HEK293 (cell line): ENCODE measurements around the gene DVL1.

Experiments used
- CTCF ChIA-PET: fragments of 350-600 bp; formaldehyde crosslinking; extraction: SDS; loops from one replicate; lab custom pipeline; 2021; ENCODE audit warnings: antibody characterized with exemption; lab: Yijun Ruan, JAX
- POLR2A ChIA-PET: fragments of 300-600 bp; formaldehyde crosslinking; extraction: SDS; loops from one replicate; lab custom pipeline; 2020; ENCODE audit warnings: antibody characterized with exemption, inconsistent platforms; lab: Yijun Ruan, JAX
- H3K27ac ChIP-seq: fragments of 200-500 bp; sonication (Bioruptor generic); 2 replicates; pipeline ENCODE4 v1.5.1; 2014; ENCODE audit warnings: low read depth, low read length, control low read depth, inconsistent platforms; ENCODE audit errors: extremely low read depth
- H3K36me3 ChIP-seq, 2 experiments: fragments of 200-500 bp in 1 of 2; sonication (Bioruptor generic) in 1 of 2; 1 replicate in 1 of 2; 2 replicates in 1 of 2; pipeline ENCODE4 v1.5.1; 2014 to 2017; ENCODE audit warnings: inconsistent platforms in 2 of 2, low read length in 2 of 2; ENCODE audit not compliant: control insufficient read depth in 2 of 2, insufficient read depth in 1 of 2
- H3K4me1 ChIP-seq: fragments of 200-500 bp; sonication (Bioruptor generic); 2 replicates; pipeline ENCODE4 v1.5.1; 2014; ENCODE audit warnings: mild to moderate bottlenecking, low read length, inconsistent platforms; ENCODE audit not compliant: control insufficient read depth, insufficient read depth
- H3K4me3 ChIP-seq: 2 replicates; pipeline ENCODE4 v1.5.1; 2011; ENCODE audit warnings: low read depth, mild to moderate bottlenecking, control low read depth, low read length, moderate library complexity
- H3K9me3 ChIP-seq: fragments of 200-500 bp; sonication (Bioruptor generic); 2 replicates; pipeline ENCODE4 v1.5.1; 2014; ENCODE audit warnings: low read depth, low read length, inconsistent platforms; ENCODE audit not compliant: control insufficient read depth, insufficient read depth
- GLIS1 ChIP-seq: fragments of 450-650 bp; formaldehyde crosslinking; IDR thresholded peaks from 2 replicates; pipeline ENCODE4 v1.5.1; 2016; ENCODE audit warnings: missing biosample characterization, missing genetic modification characterization
- KLF1 ChIP-seq: fragments of 450-650 bp; formaldehyde crosslinking; IDR thresholded peaks from 2 replicates; pipeline ENCODE4 v1.5.1; 2016; ENCODE audit warnings: missing biosample characterization, missing genetic modification characterization
- KLF8 ChIP-seq: fragments of 450-650 bp; formaldehyde crosslinking; IDR thresholded peaks from 2 replicates; pipeline ENCODE4 v1.5.1; 2016; ENCODE audit warnings: missing biosample characterization, missing genetic modification characterization
- KLF9 ChIP-seq: fragments of 450-650 bp; formaldehyde crosslinking; IDR thresholded peaks from 2 replicates; pipeline ENCODE4 v1.5.1; 2016; ENCODE audit warnings: missing biosample characterization, missing genetic modification characterization, low read depth
- ZNF169 ChIP-seq: fragments of 450-650 bp; formaldehyde crosslinking; IDR thresholded peaks from 2 replicates; pipeline ENCODE4 v1.5.1; 2016; ENCODE audit warnings: missing biosample characterization, missing genetic modification characterization
- ZNF2 ChIP-seq: fragments of 450-650 bp; formaldehyde crosslinking; IDR thresholded peaks from 2 replicates; pipeline ENCODE4 v1.5.1; 2016; ENCODE audit warnings: missing biosample characterization, missing genetic modification characterization
- ZNF214 ChIP-seq: fragments of 450-650 bp; formaldehyde crosslinking; IDR thresholded peaks from 2 replicates; pipeline ENCODE4 v1.5.1; 2017; ENCODE audit warnings: missing biosample characterization, mild to moderate bottlenecking, missing genetic modification characterization, borderline replicate concordance
- ZNF544 ChIP-seq: fragments of 450-650 bp; formaldehyde crosslinking; IDR thresholded peaks from 2 replicates; pipeline ENCODE4 v1.5.0; 2017; ENCODE audit warnings: missing biosample characterization, missing genetic modification characterization
- ZNF571 ChIP-seq: fragments of 450-650 bp; formaldehyde crosslinking; IDR thresholded peaks from 2 replicates; pipeline ENCODE4 v1.5.0; 2017; ENCODE audit warnings: missing biosample characterization, missing genetic modification characterization
- ZNF701 ChIP-seq: fragments of 450-650 bp; formaldehyde crosslinking; IDR thresholded peaks from 2 replicates; pipeline ENCODE4 v1.5.1; 2016; ENCODE audit warnings: missing biosample characterization, missing genetic modification characterization
- TF ChIP-seq, protein P1 (sequence below): fragments of 450-650 bp; formaldehyde crosslinking; IDR thresholded peaks from 2 replicates; pipeline ENCODE4 v1.5.1; 2016; ENCODE audit warnings: missing biosample characterization, missing genetic modification characterization
- TF ChIP-seq, protein P2 (sequence below): fragments of 450-650 bp; formaldehyde crosslinking; IDR thresholded peaks from 2 replicates; pipeline ENCODE4 v1.5.1; 2017; ENCODE audit warnings: missing biosample characterization, missing genetic modification characterization
- TF ChIP-seq, protein P3 (sequence below): fragments of 450-650 bp; formaldehyde crosslinking; IDR thresholded peaks from 2 replicates; pipeline ENCODE4 v1.5.1; 2016; ENCODE audit warnings: missing biosample characterization, missing genetic modification characterization
- TF ChIP-seq, protein P4 (sequence below): fragments of 450-650 bp; formaldehyde crosslinking; IDR thresholded peaks from 2 replicates; pipeline ENCODE4 v1.5.1; 2016; ENCODE audit warnings: missing biosample characterization, missing genetic modification characterization

The DVL1 gene

DNA sequence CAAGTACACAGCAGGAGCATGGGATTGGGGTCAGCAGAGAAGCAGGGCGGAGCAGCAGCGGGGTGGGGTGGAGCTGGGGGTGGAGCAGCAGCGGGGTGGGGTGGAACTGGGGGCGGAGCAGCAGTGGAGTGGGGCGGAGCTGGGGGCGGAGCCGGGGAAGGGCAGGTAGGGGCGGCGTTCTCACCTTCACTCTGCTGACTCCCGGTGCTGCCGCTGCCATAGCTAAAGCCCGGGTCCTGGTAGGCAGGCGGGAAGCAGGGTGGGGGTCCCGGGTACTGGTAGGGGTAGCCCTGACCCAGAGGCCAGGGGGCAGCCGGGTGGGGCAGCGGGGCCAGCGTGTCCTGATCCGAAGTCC, 11.4 kb downstream of the DVL1 start (continued):
- TF ChIP-seq, protein P1, sequence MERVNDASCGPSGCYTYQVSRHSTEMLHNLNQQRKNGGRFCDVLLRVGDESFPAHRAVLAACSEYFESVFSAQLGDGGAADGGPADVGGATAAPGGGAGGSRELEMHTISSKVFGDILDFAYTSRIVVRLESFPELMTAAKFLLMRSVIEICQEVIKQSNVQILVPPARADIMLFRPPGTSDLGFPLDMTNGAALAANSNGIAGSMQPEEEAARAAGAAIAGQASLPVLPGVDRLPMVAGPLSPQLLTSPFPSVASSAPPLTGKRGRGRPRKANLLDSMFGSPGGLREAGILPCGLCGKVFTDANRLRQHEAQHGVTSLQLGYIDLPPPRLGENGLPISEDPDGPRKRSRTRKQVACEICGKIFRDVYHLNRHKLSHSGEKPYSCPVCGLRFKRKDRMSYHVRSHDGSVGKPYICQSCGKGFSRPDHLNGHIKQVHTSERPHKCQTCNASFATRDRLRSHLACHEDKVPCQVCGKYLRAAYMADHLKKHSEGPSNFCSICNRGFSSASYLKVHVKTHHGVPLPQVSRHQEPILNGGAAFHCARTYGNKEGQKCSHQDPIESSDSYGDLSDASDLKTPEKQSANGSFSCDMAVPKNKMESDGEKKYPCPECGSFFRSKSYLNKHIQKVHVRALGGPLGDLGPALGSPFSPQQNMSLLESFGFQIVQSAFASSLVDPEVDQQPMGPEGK, result 0 out of 2 replicates have a peak, but pooled peaks have one; percentile 20
- TF ChIP-seq KLF8 (tag by site-specific recombination) (peak; percentile 79), ZNF214 (tag by site-specific recombination) (no peak), ZNF544 (tag by site-specific recombination) (no peak), KLF9 (0 out of 2 replicates have a peak, but pooled peaks have one; percentile 19)
- TF ChIP-seq, all 188 proteins: peak for 5

DNA sequence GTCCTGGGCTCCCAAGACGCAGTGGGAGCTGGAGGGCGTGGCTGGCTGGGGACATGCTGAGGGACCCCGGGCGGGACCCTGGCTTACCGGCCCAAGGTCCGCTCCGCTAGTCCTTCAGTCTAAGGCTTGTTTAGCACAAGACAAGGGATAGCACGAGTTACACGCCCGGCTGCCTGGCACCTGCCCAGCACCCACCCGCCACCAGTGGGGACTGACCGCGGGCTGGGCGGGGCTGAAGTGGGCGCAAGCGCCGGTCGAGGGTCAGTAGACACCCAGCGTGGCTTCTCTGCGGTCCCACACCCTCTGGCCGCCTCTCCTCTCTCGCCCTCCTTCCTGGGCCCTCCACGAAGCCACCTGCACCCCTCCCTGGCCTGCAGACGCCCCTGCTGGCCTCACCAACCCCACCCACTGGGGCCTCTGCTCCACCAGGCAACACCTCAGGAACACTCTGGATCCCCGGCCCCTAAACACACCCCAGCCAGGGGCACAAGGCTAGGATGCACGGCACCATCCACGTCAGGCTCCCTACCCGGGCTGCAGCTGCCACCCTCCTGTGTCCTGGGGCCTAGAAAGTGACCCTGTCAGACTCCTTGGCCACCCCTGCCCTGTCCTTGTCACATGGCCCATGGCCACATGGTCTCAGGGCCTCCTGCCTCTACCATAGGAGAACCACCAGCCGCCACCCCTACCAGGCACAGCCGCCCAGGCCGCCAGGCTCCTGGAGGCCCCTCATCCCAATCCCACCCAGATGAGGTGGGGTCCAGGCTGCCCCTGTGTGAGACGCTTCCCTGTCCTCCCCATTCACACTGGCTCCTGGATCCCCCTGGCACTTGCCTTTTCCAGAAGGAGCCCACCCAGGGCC, 12.1 kb downstream of the DVL1 start:
- Histone ChIP-seq H3K4me1 (no peaks in the 10 kb centered on the region), H3K36me3 (peaks cover 0 to 79% of the 10 kb centered on the region in 2 experiments; a peak in 2 of 3 replicates), H3K4me3 (no peak overlapping the region), H3K9me3 (no peaks in the 10 kb centered on the region), H3K27ac (no peak overlapping the region)
- ChIA-PET POLR2A (interaction anchor here (0.9 to 2.4 kb wide), 4 partner anchors 9 to 25 kb away, joined by 3 to 7 read pairs (median 4); no protein-coding TSS in a partner anchor), CTCF (interaction anchor here (0.6 kb wide), 1 partner anchor 277 kb away, joined by 3 read pairs; no protein-coding TSS in a partner anchor)
- TF ChIP-seq, protein P2, sequence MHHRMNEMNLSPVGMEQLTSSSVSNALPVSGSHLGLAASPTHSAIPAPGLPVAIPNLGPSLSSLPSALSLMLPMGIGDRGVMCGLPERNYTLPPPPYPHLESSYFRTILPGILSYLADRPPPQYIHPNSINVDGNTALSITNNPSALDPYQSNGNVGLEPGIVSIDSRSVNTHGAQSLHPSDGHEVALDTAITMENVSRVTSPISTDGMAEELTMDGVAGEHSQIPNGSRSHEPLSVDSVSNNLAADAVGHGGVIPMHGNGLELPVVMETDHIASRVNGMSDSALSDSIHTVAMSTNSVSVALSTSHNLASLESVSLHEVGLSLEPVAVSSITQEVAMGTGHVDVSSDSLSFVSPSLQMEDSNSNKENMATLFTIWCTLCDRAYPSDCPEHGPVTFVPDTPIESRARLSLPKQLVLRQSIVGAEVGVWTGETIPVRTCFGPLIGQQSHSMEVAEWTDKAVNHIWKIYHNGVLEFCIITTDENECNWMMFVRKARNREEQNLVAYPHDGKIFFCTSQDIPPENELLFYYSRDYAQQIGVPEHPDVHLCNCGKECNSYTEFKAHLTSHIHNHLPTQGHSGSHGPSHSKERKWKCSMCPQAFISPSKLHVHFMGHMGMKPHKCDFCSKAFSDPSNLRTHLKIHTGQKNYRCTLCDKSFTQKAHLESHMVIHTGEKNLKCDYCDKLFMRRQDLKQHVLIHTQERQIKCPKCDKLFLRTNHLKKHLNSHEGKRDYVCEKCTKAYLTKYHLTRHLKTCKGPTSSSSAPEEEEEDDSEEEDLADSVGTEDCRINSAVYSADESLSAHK, result no peak
- TF ChIP-seq GLIS1 (tag by site-specific recombination) (peak; percentile 57), ZNF169 (no peak), KLF9 (0 out of 2 replicates have a peak, but pooled peaks have one; percentile 25), KLF1 (peak; percentile 63)
- TF ChIP-seq, protein P3, sequence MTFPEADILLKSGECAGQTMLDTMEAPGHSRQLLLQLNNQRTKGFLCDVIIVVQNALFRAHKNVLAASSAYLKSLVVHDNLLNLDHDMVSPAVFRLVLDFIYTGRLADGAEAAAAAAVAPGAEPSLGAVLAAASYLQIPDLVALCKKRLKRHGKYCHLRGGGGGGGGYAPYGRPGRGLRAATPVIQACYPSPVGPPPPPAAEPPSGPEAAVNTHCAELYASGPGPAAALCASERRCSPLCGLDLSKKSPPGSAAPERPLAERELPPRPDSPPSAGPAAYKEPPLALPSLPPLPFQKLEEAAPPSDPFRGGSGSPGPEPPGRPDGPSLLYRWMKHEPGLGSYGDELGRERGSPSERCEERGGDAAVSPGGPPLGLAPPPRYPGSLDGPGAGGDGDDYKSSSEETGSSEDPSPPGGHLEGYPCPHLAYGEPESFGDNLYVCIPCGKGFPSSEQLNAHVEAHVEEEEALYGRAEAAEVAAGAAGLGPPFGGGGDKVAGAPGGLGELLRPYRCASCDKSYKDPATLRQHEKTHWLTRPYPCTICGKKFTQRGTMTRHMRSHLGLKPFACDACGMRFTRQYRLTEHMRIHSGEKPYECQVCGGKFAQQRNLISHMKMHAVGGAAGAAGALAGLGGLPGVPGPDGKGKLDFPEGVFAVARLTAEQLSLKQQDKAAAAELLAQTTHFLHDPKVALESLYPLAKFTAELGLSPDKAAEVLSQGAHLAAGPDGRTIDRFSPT (tag by site-specific recombination), result peak; percentile 16; the same call in 1 of the 2 replicates

DNA sequence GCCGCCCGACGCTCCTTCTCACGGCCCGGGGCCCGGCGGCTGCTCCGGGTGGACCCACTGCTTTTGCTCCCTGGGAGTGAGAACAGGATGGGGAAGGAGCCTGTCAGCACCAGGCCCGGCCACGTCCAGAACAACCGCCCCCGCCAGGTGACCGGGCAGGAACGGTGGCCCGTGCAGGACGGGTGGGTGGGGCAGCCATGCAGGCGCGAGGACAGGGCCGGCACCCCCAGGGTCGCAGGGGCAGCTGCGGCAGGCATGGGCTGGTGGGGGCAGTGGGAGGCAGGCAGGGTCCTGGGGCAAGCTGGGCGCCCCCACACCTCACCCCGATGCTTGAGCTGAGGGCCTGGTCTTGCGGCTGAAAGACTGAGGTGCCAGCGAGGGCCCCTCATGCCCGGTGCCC, 12.8 kb downstream of the DVL1 start:
- CTCF ChIA-PET, result no interaction called here
- POLR2A ChIA-PET, result interaction anchor here (1.0 to 2.4 kb wide), 2 partner anchors 10 to 24 kb away, joined by 3 to 7 read pairs; no protein-coding TSS in a partner anchor
- H3K9me3 ChIP-seq, result no peaks in the 10 kb centered on the region
- H3K4me3 ChIP-seq, result no peak overlapping the region
- no peak overlapping the region for H3K27ac ChIP-seq
- peaks cover 0 to 71% of the 10 kb centered on the region in 2 experiments; a peak in 2 of 3 replicates for H3K36me3 ChIP-seq
- H3K4me1 ChIP-seq, result no peaks in the 10 kb centered on the region
- TF ChIP-seq ZNF169 (no peak), ZNF2 (tag by site-specific recombination) (no peak), ZNF701 (tag by site-specific recombination) (no peak), ZNF571 (no peak)
- TF ChIP-seq, protein P3 (tag by site-specific recombination), result no peak
- TF ChIP-seq, protein P4, sequence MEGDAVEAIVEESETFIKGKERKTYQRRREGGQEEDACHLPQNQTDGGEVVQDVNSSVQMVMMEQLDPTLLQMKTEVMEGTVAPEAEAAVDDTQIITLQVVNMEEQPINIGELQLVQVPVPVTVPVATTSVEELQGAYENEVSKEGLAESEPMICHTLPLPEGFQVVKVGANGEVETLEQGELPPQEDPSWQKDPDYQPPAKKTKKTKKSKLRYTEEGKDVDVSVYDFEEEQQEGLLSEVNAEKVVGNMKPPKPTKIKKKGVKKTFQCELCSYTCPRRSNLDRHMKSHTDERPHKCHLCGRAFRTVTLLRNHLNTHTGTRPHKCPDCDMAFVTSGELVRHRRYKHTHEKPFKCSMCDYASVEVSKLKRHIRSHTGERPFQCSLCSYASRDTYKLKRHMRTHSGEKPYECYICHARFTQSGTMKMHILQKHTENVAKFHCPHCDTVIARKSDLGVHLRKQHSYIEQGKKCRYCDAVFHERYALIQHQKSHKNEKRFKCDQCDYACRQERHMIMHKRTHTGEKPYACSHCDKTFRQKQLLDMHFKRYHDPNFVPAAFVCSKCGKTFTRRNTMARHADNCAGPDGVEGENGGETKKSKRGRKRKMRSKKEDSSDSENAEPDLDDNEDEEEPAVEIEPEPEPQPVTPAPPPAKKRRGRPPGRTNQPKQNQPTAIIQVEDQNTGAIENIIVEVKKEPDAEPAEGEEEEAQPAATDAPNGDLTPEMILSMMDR (tag by site-specific recombination), result no peak
